Panc1 (cell line): ENCODE data around the gene ZDBF2. TPM values are rescaled to one million over a fixed set of nuclear protein-coding genes. Genes with fewer than 3 reads are reported as not detected.

ENCODE experiments used
- ATAC-seq: fragments of 200-7000 bp; cut with Tn5 transposase; 2 replicates; pipeline ENCODE4 v1.9.1; 2020; ENCODE audit warnings: mild to moderate bottlenecking, moderate library complexity
- BruUV-seq: library from RNA; stranded (reverse); fragments of 400-500 nt; replicated peaks from 2 replicates; lab custom pipeline; 2021; lab: Mats Ljungman, UMichigan
- CTCF ChIA-PET: fragments of 300-600 bp; sonication (Branson Sonifier 250); formaldehyde crosslinking; loops from one replicate; lab custom pipeline; 2022; ENCODE audit warnings: antibody characterized with exemption; lab: Charles Lee
- POLR2A ChIA-PET: fragments of 300-600 bp; sonication (Branson Sonifier 250); formaldehyde crosslinking; loops from one replicate; lab custom pipeline; 2022; ENCODE audit warnings: antibody characterized with exemption; lab: Charles Lee
- DNase-seq: peaks from one replicate; pipeline ENCODE4 v3.0.0-alpha.2; 2010; ENCODE audit warnings: low read depth, low spot score
- H3K27ac ChIP-seq: 2 replicates; pipeline ENCODE4 v1.5.1; 2011; ENCODE audit warnings: mild to moderate bottlenecking, low read length, inconsistent platforms
- H3K27me3 ChIP-seq: fragments of 200-500 bp; sonication (Bioruptor generic); 2 replicates; pipeline ENCODE4 v1.6.0; 2014; ENCODE audit warnings: low read length, inconsistent platforms; ENCODE audit not compliant: control insufficient read depth, insufficient read depth
- H3K36me3 ChIP-seq: fragments of 200-500 bp; sonication (Bioruptor generic); 2 replicates; pipeline ENCODE4 v1.5.1; 2014; ENCODE audit warnings: inconsistent platforms, mild to moderate bottlenecking, low read length, moderate library complexity; ENCODE audit not compliant: control insufficient read depth, insufficient read depth
- H3K4me1 ChIP-seq: 2 replicates; pipeline ENCODE4 v1.5.1; 2011; ENCODE audit warnings: inconsistent platforms, mild to moderate bottlenecking, low read length, moderate library complexity; ENCODE audit not compliant: control insufficient read depth, insufficient read depth
- H3K4me3 ChIP-seq, 2 experiments: 2 replicates each; pipeline ENCODE4 v1.5.1; 2011 to 2012; ENCODE audit warnings: low read depth in 2 of 2, low read length in 2 of 2, mild to moderate bottlenecking in 2 of 2, inconsistent platforms in 1 of 2, moderate library complexity in 1 of 2
- H3K9me3 ChIP-seq: fragments of 200-500 bp; sonication (Bioruptor generic); 2 replicates; pipeline ENCODE4 v1.5.1; 2014; ENCODE audit warnings: low read depth, mild to moderate bottlenecking, inconsistent platforms, low read length, moderate library complexity; ENCODE audit not compliant: control insufficient read depth, insufficient read depth
- CTCF ChIP-seq: fragments of 450-650 bp; IDR thresholded peaks from 2 replicates; pipeline ENCODE4 v1.5.1; 2017; ENCODE audit warnings: mild to moderate bottlenecking
- POLR2AphosphoS5 ChIP-seq: IDR thresholded peaks from 2 replicates; pipeline ENCODE4 v1.6.1; 2012; ENCODE audit warnings: mild to moderate bottlenecking, low read depth, low read length, moderate library complexity
- REST ChIP-seq, 2 experiments: IDR thresholded peaks; 2 replicates each; pipeline ENCODE4 v1.6.1; 2011 to 2012; ENCODE audit warnings: low read depth in 2 of 2, control low read depth in 1 of 2, low read length in 1 of 2, mild to moderate bottlenecking in 1 of 2, moderate library complexity in 1 of 2; ENCODE audit not compliant: insufficient read depth in 1 of 2
- SIN3A ChIP-seq: IDR thresholded peaks from 2 replicates; pipeline ENCODE4 v1.6.1; 2012; ENCODE audit warnings: low read depth, mild to moderate bottlenecking, low read length, moderate library complexity, borderline replicate concordance; ENCODE audit not compliant: insufficient read depth
- TCF7L2 ChIP-seq: IDR thresholded peaks from 2 replicates; pipeline ENCODE4 v1.6.1; 2011; ENCODE audit warnings: mild to moderate bottlenecking, low read depth, low read length, inconsistent platforms
- in situ Hi-C: cut with HindIII; loops from 2 replicates; pipeline ENCODE4 v1.10.0; 2016; ENCODE audit warnings: low sequenced_read_pairs, low pct_unique_long_range_greater_than_20kb
- intact Hi-C: fragments of 100-400 bp; cut with micrococcal nuclease; formaldehyde crosslinking; loops from one replicate; pipeline ENCODE4 v1.10.0; 2022; ENCODE audit not compliant: unreplicated experiment
- total RNA-seq: library from RNA; stranded (reverse); gene quantifications from one replicate; pipeline ENCODE4 v1.2.1, GENCODE V29; 2021; ENCODE audit not compliant: unreplicated experiment

Gene ZDBF2
- total RNA-seq, 1 experiment from 2014 or later = 4.2 TPM

- no peak for DNase-seq
- in situ Hi-C loops (no loop called here), intact Hi-C loops (no loop called here)
- no peaks in the 10 kb centered on the region for H3K36me3 ChIP-seq
- POLR2A ChIA-PET = interaction anchor here (0.6 kb wide), 1 partner anchor 155 kb away, joined by 3 read pairs; no protein-coding TSS in a partner anchor
- CTCF ChIA-PET = no interaction called here
- no peak for ATAC-seq
- no peaks in the 10 kb centered on the region for H3K4me1 ChIP-seq
- no TSS peak for BruUV-seq
- H3K4me3 ChIP-seq = no peak overlapping the region
- no peaks in the 10 kb centered on the region for H3K9me3 ChIP-seq
- H3K27me3 ChIP-seq = no peaks in the 10 kb centered on the region
- no peak overlapping the region for H3K27ac ChIP-seq
- TF ChIP-seq POLR2AphosphoS5 (no peak), TCF7L2 (no peak), REST (IDR thresholded peaks at IDR 0.05; ENCODE audit: insufficient read depth in 1 of 2, low read depth in 2 of 2, low read length in 1 of 2) (no peak), CTCF (no peak), SIN3A (no peak)
Observed at GRCh38 chr2:206241736-206242135, 32.7 kb upstream of the ZDBF2 start.

- Histone ChIP-seq H3K27ac (no peak overlapping the region), H3K36me3 (no peaks in the 10 kb centered on the region), H3K9me3 (no peaks in the 10 kb centered on the region), H3K27me3 (no peaks in the 10 kb centered on the region; the same call in 1 of the 2 replicates), H3K4me1 (no peaks in the 10 kb centered on the region), H3K4me3 (no peak overlapping the region)
- ATAC-seq (no peak), DNase-seq (no peak)
- no TSS peak for BruUV-seq
- intact Hi-C loops (no loop called here), in situ Hi-C loops (no loop called here)
- POLR2A ChIA-PET = no interaction called here
- CTCF ChIA-PET = interaction anchor here (0.6 kb wide), 1 partner anchor 59 kb away, joined by 5 read pairs; no protein-coding TSS in a partner anchor
- TF ChIP-seq CTCF (no peak), TCF7L2 (no peak), REST (IDR thresholded peaks at IDR 0.05; ENCODE audit: insufficient read depth in 1 of 2, low read depth in 2 of 2, low read length in 1 of 2) (no peak), POLR2AphosphoS5 (no peak), SIN3A (no peak)
Observed at GRCh38 chr2:206245265-206245672, 29.2 kb upstream of the ZDBF2 start.
